SK-N-SH treated with all-trans-retinoic acid at 6 μM for 48 hours (cell line): ENCODE data around the gene RASGRF2.

Experiments used
- ATAC-seq: fragments of 200-7000 bp; cut with Tn5 transposase; 3 replicates; pipeline ENCODE4 v1.9.1; 2020; ENCODE audit warnings: mild to moderate bottlenecking, moderate library complexity
- ARNTL ChIP-seq: fragments of 450-650 bp; formaldehyde crosslinking; IDR thresholded peaks from 2 replicates; pipeline ENCODE4 v1.5.0; 2020; ENCODE audit warnings: low read depth, mild to moderate bottlenecking, moderate library complexity, borderline replicate concordance
- CREB5 ChIP-seq: fragments of 250-450 bp; sonication (Bioruptor Pico); IDR thresholded peaks from 2 replicates; pipeline ENCODE4 v1.5.1; 2020; ENCODE audit warnings: low read depth, mild to moderate bottlenecking, moderate library complexity
- CSDC2 ChIP-seq: fragments of 250-450 bp; sonication (Bioruptor Pico); IDR thresholded peaks from 2 replicates; pipeline ENCODE4 v1.5.0; 2020; ENCODE audit warnings: mild to moderate bottlenecking, moderate library complexity
- CSRNP3 ChIP-seq: fragments of 250-450 bp; sonication (Bioruptor Pico); IDR thresholded peaks from 2 replicates; pipeline ENCODE4 v1.5.1; 2021; ENCODE audit warnings: mild to moderate bottlenecking, moderate library complexity
- ESRRG ChIP-seq: fragments of 250-450 bp; sonication (Bioruptor Pico); IDR thresholded peaks from 2 replicates; pipeline ENCODE4 v1.6.1; 2021; ENCODE audit warnings: mild to moderate bottlenecking
- GLIS3 ChIP-seq: fragments of 250-450 bp; sonication (Bioruptor Pico); IDR thresholded peaks from 2 replicates; pipeline ENCODE4 v1.5.0; 2020; ENCODE audit warnings: mild to moderate bottlenecking, moderate library complexity
- ISL1 ChIP-seq: fragments of 250-450 bp; sonication (Bioruptor Pico); IDR thresholded peaks from 2 replicates; pipeline ENCODE4 v2.1.2; 2022; ENCODE audit warnings: mild to moderate bottlenecking, moderate library complexity
- OSR1 ChIP-seq: fragments of 250-450 bp; sonication (Bioruptor Pico); IDR thresholded peaks from 2 replicates; pipeline ENCODE4 v1.8.0; 2022; ENCODE audit warnings: moderate library complexity, mild to moderate bottlenecking, inconsistent platforms
- POU6F1 ChIP-seq: fragments of 250-450 bp; sonication (Bioruptor Pico); IDR thresholded peaks from 2 replicates; pipeline ENCODE4 v1.8.0; 2021; ENCODE audit warnings: low read depth, mild to moderate bottlenecking, moderate library complexity, borderline replicate concordance
- PPARA ChIP-seq: fragments of 250-450 bp; sonication (Bioruptor Pico); IDR thresholded peaks from 2 replicates; pipeline ENCODE4 v1.5.0; 2020; ENCODE audit warnings: mild to moderate bottlenecking, borderline replicate concordance
- RARB ChIP-seq: fragments of 250-450 bp; sonication (Bioruptor Pico); IDR thresholded peaks from 2 replicates; pipeline ENCODE4 v1.8.0; 2021; ENCODE audit warnings: mild to moderate bottlenecking, moderate library complexity
- SNAI2 ChIP-seq: fragments of 250-450 bp; sonication (Bioruptor Pico); IDR thresholded peaks from 2 replicates; pipeline ENCODE4 v1.5.0; 2020; ENCODE audit warnings: mild to moderate bottlenecking, moderate library complexity
- TCF4 ChIP-seq: fragments of 250-450 bp; sonication (Bioruptor Pico); IDR thresholded peaks from 2 replicates; pipeline ENCODE4 v1.8.0; 2021; ENCODE audit warnings: mild to moderate bottlenecking, moderate library complexity, borderline replicate concordance
- TOX ChIP-seq: fragments of 250-450 bp; sonication (Bioruptor Pico); IDR thresholded peaks from 2 replicates; pipeline ENCODE4 v1.8.0; 2021; ENCODE audit warnings: mild to moderate bottlenecking, moderate library complexity, borderline replicate concordance
- TSHZ2 ChIP-seq: fragments of 250-450 bp; sonication (Bioruptor Pico); IDR thresholded peaks from 2 replicates; pipeline ENCODE4 v1.5.0; 2020; ENCODE audit warnings: mild to moderate bottlenecking, moderate library complexity
- ZC3H10 ChIP-seq: fragments of 250-450 bp; sonication (Bioruptor Pico); IDR thresholded peaks from 2 replicates; pipeline ENCODE4 v1.5.1; 2021; ENCODE audit warnings: mild to moderate bottlenecking, moderate library complexity
- ZFP3 ChIP-seq: fragments of 250-450 bp; sonication (Bioruptor Pico); IDR thresholded peaks from 2 replicates; pipeline ENCODE4 v1.5.0; 2020; ENCODE audit warnings: mild to moderate bottlenecking, moderate library complexity
- ZFP30 ChIP-seq: fragments of 450-650 bp; formaldehyde crosslinking; IDR thresholded peaks from 2 replicates; pipeline ENCODE4 v1.5.0; 2022; ENCODE audit warnings: mild to moderate bottlenecking, moderate library complexity
- ZNF565 ChIP-seq: fragments of 450-650 bp; formaldehyde crosslinking; conservative IDR thresholded peaks from 2 replicates; pipeline ENCODE4 v1.5.0; 2020; ENCODE audit warnings: low read depth, mild to moderate bottlenecking, moderate library complexity
- ZNF70 ChIP-seq: fragments of 450-650 bp; formaldehyde crosslinking; IDR thresholded peaks from 2 replicates; pipeline ENCODE4 v1.5.0; 2020; ENCODE audit warnings: mild to moderate bottlenecking, moderate library complexity
- ZNF8 ChIP-seq: fragments of 450-650 bp; formaldehyde crosslinking; IDR thresholded peaks from 2 replicates; pipeline ENCODE4 v1.5.0; 2020; ENCODE audit warnings: mild to moderate bottlenecking, moderate library complexity

RASGRF2 gene

GRCh38 chr5:81070571-81071255, 110.5 kb downstream of the RASGRF2 start (continued):
- no peak for TF ChIP-seq TSHZ2
- TF ChIP-seq, all 23 proteins: peak for 0

GRCh38 chr5:81075041-81075440, 114.9 kb downstream of the RASGRF2 start:
- TF ChIP-seq ISL1 (CRISPR knock-in tag) = no peak
- TF ChIP-seq ZC3H10 = no peak
- TF ChIP-seq ZNF8 = no peak
- TF ChIP-seq POU6F1 = no peak
- no peak for TF ChIP-seq ARNTL (CRISPR knock-in tag)
- ATAC-seq = no peak

GRCh38 chr5:81077105-81077504, 116.9 kb downstream of the RASGRF2 start:
- ATAC-seq = no peak

GRCh38 chr5:81078930-81079329, 118.8 kb downstream of the RASGRF2 start:
- ATAC-seq = no peak
- TF ChIP-seq GLIS3 (CRISPR knock-in tag) (no peak), CSDC2 (no peak), ISL1 (CRISPR knock-in tag) (no peak), CREB5 (CRISPR knock-in tag) (no peak), SNAI2 (CRISPR knock-in tag) (no peak), PPARA (CRISPR knock-in tag) (no peak)

More at GRCh38 chr5:81077105-81077504, 116.9 kb downstream of the RASGRF2 start:
- TF ChIP-seq OSR1 (CRISPR knock-in tag) (no peak), ZNF70 (CRISPR knock-in tag) (no peak)

- ATAC-seq = no peak
- TF ChIP-seq SNAI2 (CRISPR knock-in tag) (no peak), PPARA (CRISPR knock-in tag) (no peak), ZC3H10 (no peak), ZNF70 (CRISPR knock-in tag) (no peak), ESRRG (CRISPR knock-in tag) (no peak), ZNF565 (CRISPR knock-in tag) (no peak), RARB (CRISPR knock-in tag) (no peak), GLIS3 (CRISPR knock-in tag) (no peak), TCF4 (CRISPR knock-in tag) (no peak), CSRNP3 (no peak), OSR1 (CRISPR knock-in tag) (no peak), TSHZ2 (no peak), POU6F1 (no peak), CSDC2 (no peak), ISL1 (CRISPR knock-in tag) (no peak), TOX (CRISPR knock-in tag) (no peak), ZFP3 (CRISPR knock-in tag) (no peak), ZFP30 (CRISPR knock-in tag) (no peak)
Observed at GRCh38 chr5:81080809-81081460, 120.8 kb downstream of the RASGRF2 start.
